A549 (cell line): ENCODE results near the gene RNU1-4. TPM values are rescaled to one million over a fixed set of nuclear protein-coding genes. Genes with fewer than 3 reads are reported as not detected.
"Not testable (repeated sequence)": the region's sequence is repeated elsewhere in the genome, so short reads cannot be mapped to it uniquely, and the experiment has no call there.

Source experiments
- ATAC-seq, 2 experiments: fragments of 200-7000 bp in 1 of 2; fragments of >200 bp in 1 of 2; cut with Nextera tagmentation in 1 of 2; cut with Tn5 transposase in 1 of 2; 3 replicates each; pipeline versions ENCODE4 v1.8.0 to v1.9.1; 2018 to 2020; ENCODE audit warnings: mild to moderate bottlenecking in 1 of 2, moderate library complexity in 1 of 2
- CTCF ChIA-PET: fragments of 300-600 bp; sonication (Branson Sonifier 250); formaldehyde crosslinking; extraction: SDS; loops from one replicate; lab custom pipeline; 2021; ENCODE audit warnings: antibody characterized with exemption, inconsistent platforms; lab: Yijun Ruan, JAX
- POLR2A ChIA-PET: fragments of 350-600 bp; formaldehyde crosslinking; extraction: SDS; loops from one replicate; lab custom pipeline; 2021; ENCODE audit warnings: antibody characterized with exemption, inconsistent platforms; lab: Yijun Ruan, JAX
- DNase-seq, 2 experiments: peaks; one replicate each; pipeline versions ENCODE4 v3.0.0 to v3.0.0-alpha.2; 2011 to 2016; ENCODE audit warnings: low read depth in 1 of 2, low spot score in 1 of 2
- FAIRE-seq: peaks from 2 replicates; lab custom pipeline; 2011; peaks lifted over from hg19 to GRCh38; lab: Jason Lieb, UNC
- H3K27ac ChIP-seq, 2 experiments: fragments of >200 bp; sonication (Bioruptor Twin); formaldehyde crosslinking; 3 replicates each; pipeline ENCODE4 v1.5.1; 2016 to 2017
- H3K4me1 ChIP-seq: fragments of >200 bp; sonication (Bioruptor Twin); formaldehyde crosslinking; 3 replicates; pipeline ENCODE4 v1.6.1; 2016
- H3K4me2 ChIP-seq: fragments of >200 bp; sonication (Bioruptor Twin); formaldehyde crosslinking; 3 replicates; pipeline ENCODE4 v1.6.1; 2016
- H3K4me3 ChIP-seq: fragments of >200 bp; sonication (Bioruptor Twin); formaldehyde crosslinking; 3 replicates; pipeline ENCODE4 v1.5.1; 2016
- H3K9me3 ChIP-seq: fragments of >200 bp; sonication (Bioruptor Twin); formaldehyde crosslinking; 3 replicates; pipeline ENCODE4 v1.6.1; 2016
- WGBS: methylation state at CpG from one replicate; pipeline ENCODE4 v1.1.6; 2017; ENCODE audit errors: missing lambda C conversion rate; 5-methylcytosine and 5-hydroxymethylcytosine counted together
- polyA minus RNA-seq: library from RNA; depleted of rRNA, polyadenylated mRNA; stranded (reverse); fragments of >200 nt; gene quantifications from 2 replicates; pipeline ENCODE4 v1.2.3, GENCODE V29; 2011; rRNA and poly(A)+ RNA removed
- polyA plus RNA-seq, 4 experiments: library from polyadenylated mRNA; depleted of rRNA in 3 of 4; stranded (reverse); fragments of >200 nt; fragmentation: RNase III in 1 of 4; extraction: RNeasy Plus Mini Kit Qiagen cat#74134 plus additional on column Dnase treatment in 1 of 4; gene quantifications; 2 replicates in 3 of 4; 3 replicates in 1 of 4; pipeline ENCODE4 v1.2.3, GENCODE V29; 2011 to 2017

RNU1-4 gene
- polyA plus RNA-seq (2011; rRNA removed) (56.2 TPM in 1 of 2 replicates, not detected in the other), polyA plus RNA-seq (2017; fragmentation: RNase III; extraction: RNeasy Plus Mini Kit Qiagen cat#74134 plus additional on column Dnase treatment) (6.5 to 8.5 TPM (median 6.6 TPM) in 3 replicates), polyA minus RNA-seq (38,453 and 40,699 TPM in 2 replicates)
- polyA plus RNA-seq (2012; cell fraction: cytosol; rRNA removed), result not detected in 2 replicates
- not detected in 2 replicates for polyA plus RNA-seq (2012; cell fraction: nucleus; rRNA removed)

GRCh38 chr1:16740047-16740964, at the start of gene RNU1-4:
RNU1-4 (plus strand) TSS chr1:16740516.
- peak; percentile 100 for ATAC-seq
- DNase-seq, H3K27ac ChIP-seq, H3K4me1 ChIP-seq, POLR2A ChIA-PET, H3K9me3 ChIP-seq, CTCF ChIA-PET, H3K4me3 ChIP-seq, FAIRE-seq, H3K4me2 ChIP-seq: not testable (repeated sequence)
- no CpG with 5 or more reads among the region's 46 CpGs for WGBS

- H3K4me2 ChIP-seq, H3K27ac ChIP-seq, H3K4me3 ChIP-seq, H3K4me1 ChIP-seq, POLR2A ChIA-PET, ATAC-seq, DNase-seq, H3K9me3 ChIP-seq, FAIRE-seq: not testable (repeated sequence)
- no CpG with 5 or more reads among the region's 13 CpGs for WGBS
- CTCF ChIA-PET, result interaction anchor here (4.7 kb wide), 1 partner anchor 10 kb away, joined by 24 read pairs; no protein-coding TSS in a partner anchor
Observed at GRCh38 chr1:16690971-16691682, 49.2 kb upstream of the RNU1-4 start.

GRCh38 chr1:16692283-16692682, 48.0 kb upstream of the RNU1-4 start:
- ATAC-seq, H3K4me3 ChIP-seq, H3K4me1 ChIP-seq, DNase-seq, FAIRE-seq, H3K4me2 ChIP-seq, H3K9me3 ChIP-seq, POLR2A ChIA-PET, H3K27ac ChIP-seq: not testable (repeated sequence)
- CTCF ChIA-PET, result interaction anchor here (1.2 to 4.7 kb wide), 2 partner anchors 9 to 81 kb away, joined by 3 to 24 read pairs; no protein-coding TSS in a partner anchor
- WGBS, result no CpG with 5 or more reads among the region's 39 CpGs

GRCh38 chr1:16692717-16693448, 47.4 kb upstream of the RNU1-4 start:
- DNase-seq, H3K9me3 ChIP-seq, H3K4me1 ChIP-seq, POLR2A ChIA-PET, H3K27ac ChIP-seq, FAIRE-seq, H3K4me2 ChIP-seq, H3K4me3 ChIP-seq: not testable (repeated sequence)
- ATAC-seq, result 0 out of 6 replicates have a peak, but pooled peaks of 1 of the 2 experiments have one; percentile 3
- CTCF ChIA-PET, result interaction anchor here (0.8 to 4.7 kb wide), 7 partner anchors 8 to 81 kb away, joined by 3 to 24 read pairs (median 3); no protein-coding TSS in a partner anchor
- no CpG with 5 or more reads among the region's 79 CpGs for WGBS

GRCh38 chr1:16693449-16694307, 46.6 kb upstream of the RNU1-4 start:
- CTCF ChIA-PET, result interaction anchor here (0.8 to 4.7 kb wide), 6 partner anchors 8 to 34 kb away, joined by 3 to 24 read pairs (median 8); no protein-coding TSS in a partner anchor
- H3K4me3 ChIP-seq, H3K27ac ChIP-seq, H3K4me1 ChIP-seq, POLR2A ChIA-PET, DNase-seq, H3K9me3 ChIP-seq, FAIRE-seq: not testable (repeated sequence)
- peak overlapping the region; percentile 26; the same call in 1 of the 3 replicates for H3K4me2 ChIP-seq
- no CpG with 5 or more reads among the region's 96 CpGs for WGBS
- peak; percentile 47 to 67 for ATAC-seq

GRCh38 chr1:16694308-16694702, 46.0 kb upstream of the RNU1-4 start:
- WGBS, result no CpG with 5 or more reads among the region's 16 CpGs
- DNase-seq, POLR2A ChIA-PET, FAIRE-seq, H3K4me3 ChIP-seq, H3K4me2 ChIP-seq, H3K4me1 ChIP-seq, H3K9me3 ChIP-seq, H3K27ac ChIP-seq: not testable (repeated sequence)
- ATAC-seq, result peak; percentile 14 to 41; a peak in 4 of 6 replicates
- CTCF ChIA-PET, result interaction anchor here (1.1 to 4.7 kb wide), 5 partner anchors 7 to 16 kb away, joined by 3 to 24 read pairs (median 13); no protein-coding TSS in a partner anchor

- DNase-seq, POLR2A ChIA-PET, H3K27ac ChIP-seq, H3K9me3 ChIP-seq, FAIRE-seq, H3K4me3 ChIP-seq, H3K4me2 ChIP-seq, H3K4me1 ChIP-seq: not testable (repeated sequence)
- 40% methylated on average over 4 of the region's 33 CpGs for WGBS
- peak in 1 of 2 experiments; percentile 4; a peak in 1 of 6 replicates for ATAC-seq
- CTCF ChIA-PET, result interaction anchor here (0.6 to 1.7 kb wide), 4 partner anchors 9 to 75 kb away, joined by 3 to 7 read pairs (median 3); no protein-coding TSS in a partner anchor
Observed at GRCh38 chr1:16696507-16697150, 43.7 kb upstream of the RNU1-4 start.

GRCh38 chr1:16697152-16697551, 43.2 kb upstream of the RNU1-4 start:
- POLR2A ChIA-PET, ATAC-seq, H3K4me1 ChIP-seq, H3K27ac ChIP-seq, FAIRE-seq, H3K4me2 ChIP-seq, H3K4me3 ChIP-seq, H3K9me3 ChIP-seq, DNase-seq: not testable (repeated sequence)
- 50% methylated on average over 2 of the region's 7 CpGs for WGBS
- CTCF ChIA-PET, result interaction anchor here (1.1 to 1.7 kb wide), 2 partner anchors 10 to 76 kb away, joined by 3 to 7 read pairs; no protein-coding TSS in a partner anchor
